ENCODE data around the gene CAMK1D.

Gene CAMK1D

GRCh38 chr10:12489357-12489756 is 140.0 kb downstream of the CAMK1D start:
- H3K36me3 ChIP-seq (replicated peaks; ENCODE audit: insufficient read depth, low read length), result no peaks in the 10 kb centered on the region

GRCh38 chr10:12489806-12490205 is 140.5 kb downstream of the CAMK1D start:
- Histone ChIP-seq H4K20me1 (ENCODE audit: insufficient read depth, low read length) (no peaks in the 10 kb centered on the region), H3K4me3 (ENCODE audit: low read length) (no peak overlapping the region), H3K36me3 (replicated peaks; ENCODE audit: insufficient read depth, low read length) (no peaks in the 10 kb centered on the region), H3K9me3 (replicated peaks; ENCODE audit: insufficient read depth, low read length) (no peaks in the 10 kb centered on the region), H3K9me2 (replicated peaks; ENCODE audit: insufficient read depth, low read length) (no peaks in the 10 kb centered on the region), H3K4me1 (ENCODE audit: low read length) (peaks cover 5% of the 10 kb centered on the region), H3K9ac (ENCODE audit: low read length) (no peak overlapping the region), H2AFZ (ENCODE audit: low read length) (no peak overlapping the region), H3F3A (ENCODE audit: insufficient read depth, low read length) (peaks cover 7% of the 10 kb centered on the region; the same call in 1 of the 2 replicates), H3K4me2 (ENCODE audit: low read depth, low read length) (no peak overlapping the region), H3K27me3 (replicated peaks; ENCODE audit: insufficient read depth, low read length) (no peaks in the 10 kb centered on the region), H3K79me2 (ENCODE audit: low read length) (peaks cover 47% of the 10 kb centered on the region), H3K27ac (ENCODE audit: low read length) (no peak overlapping the region)
- no peak for DNase-seq
- TF ChIP-seq EZH2 (optimal IDR thresholded peaks at IDR 0.05; ENCODE audit: low read depth, low read length) (no peak), EZH2phosphoT487 (IDR thresholded peaks at IDR 0.05; ENCODE audit: low read length) (no peak), CTCF (IDR thresholded peaks at IDR 0.05; ENCODE audit: low read length) (no peak)

More at GRCh38 chr10:12489357-12489756, 140.0 kb downstream of the CAMK1D start:
- no peak for DNase-seq
- Histone ChIP-seq H3K9ac (ENCODE audit: low read length) (no peak overlapping the region), H2AFZ (ENCODE audit: low read length) (no peak overlapping the region), H3F3A (ENCODE audit: insufficient read depth, low read length) (peaks cover 10% of the 10 kb centered on the region; the same call in 1 of the 2 replicates), H3K9me2 (replicated peaks; ENCODE audit: insufficient read depth, low read length) (no peaks in the 10 kb centered on the region), H3K27me3 (replicated peaks; ENCODE audit: insufficient read depth, low read length) (no peaks in the 10 kb centered on the region), H3K9me3 (replicated peaks; ENCODE audit: insufficient read depth, low read length) (no peaks in the 10 kb centered on the region), H3K27ac (ENCODE audit: low read length) (no peak overlapping the region), H4K20me1 (ENCODE audit: insufficient read depth, low read length) (no peaks in the 10 kb centered on the region), H3K4me2 (ENCODE audit: low read depth, low read length) (no peak overlapping the region), H3K4me1 (ENCODE audit: low read length) (peaks cover 5% of the 10 kb centered on the region), H3K4me3 (ENCODE audit: low read length) (no peak overlapping the region), H3K79me2 (ENCODE audit: low read length) (peaks cover 46% of the 10 kb centered on the region)
- TF ChIP-seq EZH2 (optimal IDR thresholded peaks at IDR 0.05; ENCODE audit: low read depth, low read length), result no peak
- TF ChIP-seq CTCF (IDR thresholded peaks at IDR 0.05; ENCODE audit: low read length), result no peak
- no peak for TF ChIP-seq EZH2phosphoT487 (IDR thresholded peaks at IDR 0.05; ENCODE audit: low read length)

- TF ChIP-seq CTCF (IDR thresholded peaks at IDR 0.05; ENCODE audit: low read length) (no peak), EZH2 (optimal IDR thresholded peaks at IDR 0.05; ENCODE audit: low read depth, low read length) (no peak), EZH2phosphoT487 (IDR thresholded peaks at IDR 0.05; ENCODE audit: low read length) (no peak)
- Histone ChIP-seq H3K4me2 (ENCODE audit: low read depth, low read length) (no peak overlapping the region), H3K27ac (ENCODE audit: low read length) (no peak overlapping the region), H4K20me1 (ENCODE audit: insufficient read depth, low read length) (no peaks in the 10 kb centered on the region), H3K9me3 (replicated peaks; ENCODE audit: insufficient read depth, low read length) (no peaks in the 10 kb centered on the region), H2AFZ (ENCODE audit: low read length) (no peak overlapping the region), H3K79me2 (ENCODE audit: low read length) (peaks cover 52% of the 10 kb centered on the region), H3K9me2 (replicated peaks; ENCODE audit: insufficient read depth, low read length) (no peaks in the 10 kb centered on the region), H3K27me3 (replicated peaks; ENCODE audit: insufficient read depth, low read length) (no peaks in the 10 kb centered on the region), H3F3A (ENCODE audit: insufficient read depth, low read length) (no peaks in the 10 kb centered on the region), H3K4me3 (ENCODE audit: low read length) (no peak overlapping the region), H3K9ac (ENCODE audit: low read length) (no peak overlapping the region), H3K36me3 (replicated peaks; ENCODE audit: insufficient read depth, low read length) (no peaks in the 10 kb centered on the region), H3K4me1 (ENCODE audit: low read length) (no peaks in the 10 kb centered on the region)
- DNase-seq, result no peak
Observed at GRCh38 chr10:12490963-12491362, 141.6 kb downstream of the CAMK1D start.
